Measurements from ENCODE around the gene LYPD5.

LYPD5 gene

GRCh38 chr19:43749898-43750297 lies 52.3 kb downstream of the LYPD5 start:
- FAIRE-seq: no peak

- no peak for FAIRE-seq
Observed at GRCh38 chr19:43749152-43749551, 53.1 kb downstream of the LYPD5 start.

GRCh38 chr19:43748685-43749084 lies 53.6 kb downstream of the LYPD5 start:
- no peak for FAIRE-seq

- FAIRE-seq: no peak
Observed at GRCh38 chr19:43748205-43748594, 54.0 kb downstream of the LYPD5 start.

- FAIRE-seq: no peak
Observed at GRCh38 chr19:43747557-43748204, 54.6 kb downstream of the LYPD5 start.
